ENCODE results near the gene AMFR.
A peak's percentile ranks its signal among the peaks of the same experiment; 100 is the strongest.

AMFR gene

GRCh38 chr16:56425439-56425832 is at the start of gene AMFR:
AMFR (minus strand) TSS chr16:56425545; CDS start chr16:56425327, 218 bp downstream.
- peak; percentile 19 for DNase-seq

GRCh38 chr16:56470666-56471065 is 45.3 kb upstream of the AMFR start:
- DNase-seq = no peak

- DNase-seq = no peak
Observed at GRCh38 chr16:56470232-56470631, 44.9 kb upstream of the AMFR start.

DNA sequence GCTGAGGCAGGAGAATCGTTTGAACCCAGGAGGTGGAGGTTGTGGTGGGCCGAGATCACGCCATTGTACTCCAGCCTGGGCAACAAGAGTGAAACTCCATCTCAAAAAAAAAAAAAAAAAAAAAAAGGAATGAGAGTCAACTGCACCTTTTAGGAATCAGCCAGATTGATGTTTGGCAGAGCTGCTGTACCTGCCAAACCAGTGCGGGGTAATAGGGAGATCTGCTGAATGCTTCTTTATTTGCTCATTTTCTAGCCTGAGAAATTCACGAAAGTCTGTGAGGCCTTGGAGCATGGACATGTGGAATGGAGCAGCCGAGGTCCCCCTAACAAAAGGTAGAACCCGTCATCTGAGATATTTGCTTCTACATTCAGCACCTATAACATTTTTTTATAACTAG is 44.4 kb upstream of the AMFR start:
- DNase-seq = no peak

DNA sequence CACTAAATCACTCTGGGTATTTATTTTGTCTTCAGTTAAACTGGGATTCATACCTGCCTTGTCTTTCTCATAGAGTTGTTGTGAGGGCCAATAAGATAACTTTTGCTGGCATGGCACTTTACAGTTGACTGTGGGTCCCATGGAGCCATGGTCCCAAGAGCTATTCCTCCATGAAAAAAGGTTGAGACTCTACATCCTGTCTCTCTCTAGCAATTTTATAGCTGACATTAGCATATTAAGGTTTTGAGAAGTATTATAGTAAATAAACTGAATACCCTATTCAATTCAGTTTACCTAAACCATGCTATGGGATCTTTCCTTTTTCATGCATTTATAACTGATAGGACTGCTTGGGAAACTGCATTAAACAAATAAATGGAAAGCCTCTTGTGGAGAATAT is 43.5 kb upstream of the AMFR start:
- DNase-seq = no peak

DNA sequence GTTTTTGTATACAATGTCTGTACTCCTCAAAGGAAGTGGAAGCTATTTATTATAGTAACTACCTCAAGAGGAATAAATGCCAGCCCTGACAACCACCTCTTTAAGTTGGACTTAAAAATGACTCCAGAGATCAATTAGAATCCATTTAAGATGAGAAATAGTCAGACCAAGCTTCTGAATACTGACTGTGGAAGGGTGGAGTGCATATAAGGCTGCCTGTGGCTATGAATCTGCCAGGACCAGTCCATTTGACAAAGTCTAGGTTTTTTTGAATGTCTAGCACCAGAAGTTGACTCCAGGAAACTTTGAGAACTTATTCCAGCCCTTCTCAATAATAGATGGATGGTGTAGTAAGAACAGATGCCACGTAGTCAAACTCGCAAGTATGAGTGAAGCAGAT is 41.0 kb upstream of the AMFR start:
- DNase-seq = no peak

DNA sequence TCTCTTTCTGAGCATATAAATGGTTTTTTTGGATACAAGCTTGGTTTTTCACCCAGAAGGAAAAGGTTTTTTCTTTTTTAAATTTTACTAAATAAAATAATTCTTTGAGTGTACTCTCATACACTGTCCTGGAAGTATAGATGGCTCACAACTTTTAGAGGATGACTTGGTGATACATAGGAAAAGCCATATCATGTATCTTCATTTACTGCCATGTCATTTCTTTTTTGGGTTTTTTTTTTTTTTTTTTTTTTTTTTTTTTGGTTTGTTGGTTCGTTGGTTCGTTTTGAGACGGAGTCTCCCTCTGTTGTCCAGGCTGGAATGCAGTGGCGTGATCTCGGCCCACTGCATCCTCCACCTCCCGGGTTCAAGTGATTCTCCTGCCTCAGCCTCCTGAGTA is 37.8 kb upstream of the AMFR start:
- no peak for DNase-seq

DNA sequence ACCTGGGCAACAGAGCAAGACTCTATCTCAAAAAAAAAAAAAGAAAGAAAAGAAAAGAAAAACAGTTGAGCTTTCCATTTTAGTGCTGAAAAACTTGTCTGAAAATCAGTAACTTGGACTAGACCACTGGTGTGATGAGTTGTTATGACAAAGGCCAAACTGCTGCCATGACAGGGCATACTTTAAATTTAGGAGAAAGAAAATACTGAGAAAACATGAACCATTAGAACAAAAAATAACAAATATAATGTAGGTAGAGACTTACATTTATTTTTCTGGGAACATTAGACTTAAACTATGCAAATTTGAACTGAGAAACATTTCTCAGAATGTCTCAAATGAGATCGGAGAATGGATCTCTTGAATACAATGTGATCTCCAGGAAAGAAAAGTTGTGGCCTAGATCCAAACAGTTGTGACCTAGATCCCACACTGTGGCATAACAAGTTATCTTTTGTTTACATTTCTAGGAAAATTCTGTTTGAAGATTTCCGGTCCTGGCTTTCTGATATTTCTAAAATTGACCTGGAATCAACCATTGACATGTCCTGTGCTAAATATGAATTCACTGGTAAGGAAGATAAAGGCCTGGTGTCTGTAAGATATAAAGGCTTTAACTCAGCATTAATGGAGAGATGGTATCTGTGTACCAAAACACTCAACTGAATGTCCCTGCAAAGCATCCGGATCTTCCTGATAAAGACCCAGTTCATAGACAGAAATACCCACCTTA is 36.9 kb upstream of the AMFR start:
- no peak for DNase-seq

GRCh38 chr16:56460101-56460500 is 34.8 kb upstream of the AMFR start:
- DNase-seq = no peak

GRCh38 chr16:56457927-56458470 is 32.7 kb upstream of the AMFR start:
- DNase-seq = no peak

DNA sequence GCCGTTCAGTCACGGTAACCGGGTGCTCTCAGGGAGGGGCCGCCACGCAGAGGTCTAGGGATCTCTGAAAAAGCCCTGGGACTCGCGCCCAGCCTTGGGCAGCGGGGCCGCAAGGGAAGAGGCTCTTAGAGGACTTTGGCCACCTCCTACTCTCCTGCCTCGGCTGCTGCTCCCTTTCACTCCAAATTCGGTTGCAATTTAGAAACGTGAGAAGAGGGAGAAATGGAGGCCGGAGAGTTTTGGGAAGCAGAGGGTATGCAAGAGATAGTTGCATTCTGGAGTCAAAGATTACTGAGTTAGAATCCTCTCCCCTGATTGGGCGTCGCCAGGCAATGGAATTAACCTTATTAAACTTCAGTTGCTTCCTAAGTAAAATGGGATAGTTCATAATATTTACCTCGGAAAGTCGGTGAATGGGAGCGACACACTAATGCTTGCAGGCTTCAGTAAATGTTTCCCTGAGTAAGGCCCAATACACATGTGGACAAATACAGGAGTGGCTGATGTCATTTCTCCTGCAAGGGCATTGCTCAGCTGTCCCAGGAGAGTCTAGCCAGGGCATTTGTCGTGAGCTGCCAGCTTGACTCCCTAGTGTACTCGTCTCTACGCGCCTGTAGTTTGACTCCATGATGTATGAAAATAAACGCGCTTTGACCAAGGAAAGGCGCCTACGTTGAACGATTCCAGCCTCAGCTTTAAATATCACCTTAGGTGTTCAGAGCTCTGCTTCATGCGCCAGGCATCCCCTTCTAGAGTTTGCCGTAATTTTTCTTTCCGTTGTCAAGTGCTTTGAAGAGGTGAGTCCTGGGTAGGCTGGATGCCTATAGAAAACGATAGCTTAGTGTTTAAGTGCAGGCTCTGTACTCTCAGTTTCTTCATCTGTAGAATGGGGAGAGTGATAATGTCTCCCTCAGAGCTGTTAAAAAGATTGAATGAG is 26.7 kb upstream of the AMFR start:
- DNase-seq = no peak

DNA sequence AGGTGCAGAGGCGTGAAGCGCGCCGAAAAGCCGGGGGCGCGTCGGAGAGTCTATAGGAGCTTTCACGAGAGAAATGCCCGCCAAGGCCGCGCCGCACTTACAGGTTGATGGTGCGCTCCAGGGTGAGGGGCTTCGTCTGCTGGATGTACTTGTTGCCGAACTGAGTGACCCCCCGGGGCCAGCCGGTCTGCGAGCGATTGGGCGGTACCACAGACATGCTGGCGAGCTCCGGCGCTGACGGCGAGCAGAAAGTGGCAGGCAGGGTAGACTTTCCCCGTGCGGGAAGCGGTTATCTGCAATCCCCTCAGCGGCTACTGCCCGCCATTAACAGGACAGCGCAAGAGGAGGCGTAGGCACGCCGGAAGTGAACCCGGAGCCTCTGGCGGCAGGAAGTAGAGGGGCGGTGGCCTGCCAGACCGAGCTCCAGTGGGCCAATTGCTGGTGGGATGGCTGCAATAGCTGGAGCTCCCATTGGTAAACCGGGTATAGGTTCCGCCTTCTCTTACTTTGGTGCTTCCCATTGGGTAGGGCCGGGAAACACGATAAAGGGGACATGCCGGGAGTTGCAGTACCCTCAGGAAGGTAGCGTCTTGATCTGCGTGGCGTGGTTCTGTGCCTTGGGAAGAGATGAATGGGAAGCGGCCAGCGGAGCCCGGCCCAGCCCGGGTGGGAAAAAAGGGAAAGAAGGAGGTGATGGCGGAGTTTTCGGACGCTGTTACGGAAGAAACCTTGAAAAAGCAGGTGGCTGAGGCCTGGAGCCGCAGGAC is 25.8 kb upstream of the AMFR start, which contains the start of the genes NUDT21 and OGFOD1:
Gene NUDT21 (minus strand): TSS at position 347 of the 767 bp plus-strand sequence. CDS start 130 bp downstream, at position 217.
Gene OGFOD1 (plus strand): TSS at position 569 of the 767 bp plus-strand sequence. CDS start 59 bp downstream, at position 628.
- peak; percentile 98 for DNase-seq

DNA sequence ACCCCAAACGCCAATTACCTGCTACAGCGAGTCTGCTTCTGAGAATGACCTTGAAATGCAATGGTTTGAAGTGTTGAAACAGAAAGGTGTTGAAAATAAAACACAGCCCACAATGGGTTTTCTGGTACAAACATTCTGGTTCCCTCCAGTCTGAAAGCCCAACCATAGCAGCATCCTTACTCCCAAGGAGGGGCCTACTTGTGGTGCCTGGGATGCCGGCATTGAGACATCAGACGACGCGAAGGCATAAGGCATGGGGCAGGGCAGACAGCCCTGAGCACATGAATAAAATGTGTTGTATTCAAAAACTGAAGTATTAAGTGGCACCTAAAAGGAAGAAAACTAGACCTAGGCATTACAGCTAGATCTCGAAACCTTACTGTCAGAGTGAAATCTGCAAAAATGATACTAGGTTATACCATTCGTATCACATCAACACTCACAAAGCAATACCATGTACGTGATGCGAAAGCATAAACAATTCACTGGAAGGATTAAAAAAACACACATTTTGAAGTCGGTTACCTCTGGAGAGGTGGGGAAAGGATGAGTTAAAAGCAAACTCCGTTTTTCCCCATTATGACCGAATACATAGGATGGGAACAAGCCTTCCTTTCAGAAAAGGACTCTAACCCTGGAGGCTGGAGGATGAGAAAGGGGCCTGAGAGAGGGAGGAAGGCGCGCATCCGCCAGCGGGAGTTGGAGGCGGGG is 25.1 kb upstream of the AMFR start:
- DNase-seq = no peak

DNA sequence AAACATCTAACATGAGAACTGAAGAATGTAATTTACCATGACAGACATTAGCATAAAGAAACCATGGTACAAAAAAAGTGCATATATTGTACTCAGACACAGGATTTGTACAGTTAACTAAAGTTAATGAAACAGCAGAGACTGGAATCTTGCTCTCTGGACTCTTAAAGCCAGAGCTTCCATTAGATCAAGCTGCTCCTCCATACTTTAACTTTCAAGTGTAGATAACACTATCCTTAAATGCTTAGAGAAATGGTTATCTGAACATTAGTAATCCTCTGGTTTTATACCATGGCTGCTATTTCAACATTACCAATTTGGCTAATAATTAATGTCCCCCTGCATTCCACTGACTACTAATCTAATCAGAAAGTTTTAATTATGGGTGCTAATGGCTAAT is 22.7 kb upstream of the AMFR start:
- no peak for DNase-seq

DNA sequence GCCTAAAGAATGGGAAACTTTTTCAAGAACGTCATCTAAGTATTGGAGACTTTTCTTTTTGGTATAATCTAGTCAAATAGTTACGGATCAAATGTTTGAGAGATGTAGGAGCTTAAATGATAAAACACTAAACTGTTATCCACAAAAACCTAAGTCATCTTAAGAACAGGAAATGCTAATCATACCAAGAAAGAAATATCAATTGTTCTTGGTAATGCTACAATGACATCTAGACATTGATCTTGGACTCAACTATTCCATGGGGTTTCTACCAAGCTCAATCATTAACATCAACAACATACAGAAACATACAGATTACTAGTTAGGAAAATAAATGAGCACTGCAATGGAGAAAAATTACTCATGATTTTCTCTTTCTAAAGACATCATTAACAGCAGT is 21.9 kb upstream of the AMFR start:
- DNase-seq = no peak

GRCh38 chr16:56438038-56438437 is 12.7 kb upstream of the AMFR start:
- DNase-seq = no peak

DNA sequence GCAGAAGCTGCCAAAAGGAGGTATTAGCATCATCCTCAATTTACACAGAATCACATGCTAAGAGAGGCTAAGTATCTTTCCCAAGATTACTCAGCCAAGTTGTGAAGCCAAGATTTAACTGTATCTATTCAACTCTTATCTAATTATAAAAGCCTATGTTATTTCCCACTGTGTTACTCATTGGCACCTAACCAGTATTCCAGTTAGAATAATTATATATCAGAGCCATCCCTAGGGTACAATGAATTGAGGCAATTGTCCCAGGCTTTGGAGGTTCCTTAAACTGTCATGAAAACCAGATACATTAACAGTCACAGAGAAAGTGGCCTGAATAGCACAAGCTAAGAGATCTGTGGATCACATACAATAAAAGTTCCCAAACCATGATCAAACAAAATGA is 10.9 kb upstream of the AMFR start:
- DNase-seq = no peak

DNA sequence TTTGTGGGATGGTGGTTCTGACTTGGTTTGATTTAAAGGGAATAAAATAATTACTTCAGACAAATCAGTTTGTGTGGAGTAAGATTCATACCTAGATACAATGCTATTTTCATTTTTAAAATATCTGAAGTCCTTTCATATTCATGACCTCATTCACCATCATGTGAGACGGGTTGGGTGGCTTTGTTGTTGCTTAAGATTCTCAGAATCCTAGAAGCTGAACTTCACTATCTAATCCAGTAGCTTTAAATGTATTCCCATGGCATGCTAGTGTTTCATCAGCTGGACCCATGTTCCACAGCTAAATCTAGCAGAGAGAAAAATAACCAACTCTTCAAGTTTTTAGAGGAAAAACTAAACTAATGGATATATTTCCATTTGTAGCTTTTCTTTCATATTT is 2.7 kb upstream of the AMFR start:
- no peak for DNase-seq

DNA sequence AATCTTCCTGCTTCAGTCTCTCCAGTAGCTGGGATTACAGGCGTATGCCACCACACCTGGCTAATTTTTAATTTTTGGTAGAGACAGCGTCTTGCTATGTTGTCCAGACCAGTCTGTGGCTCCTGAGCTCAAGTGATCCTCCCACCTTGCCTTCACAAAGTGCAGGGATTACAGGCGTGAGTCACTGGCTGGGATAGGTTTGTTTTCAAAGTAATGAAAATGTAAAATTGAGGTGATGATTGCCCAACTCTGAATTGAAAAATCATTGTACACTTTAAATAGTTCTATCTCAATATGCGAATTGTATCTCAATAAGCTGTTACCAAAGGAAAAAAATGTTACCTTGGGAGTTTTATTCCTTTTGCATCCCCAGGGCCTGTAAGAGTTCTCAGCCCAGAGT is 1.2 kb upstream of the AMFR start:
- no peak for DNase-seq

DNA sequence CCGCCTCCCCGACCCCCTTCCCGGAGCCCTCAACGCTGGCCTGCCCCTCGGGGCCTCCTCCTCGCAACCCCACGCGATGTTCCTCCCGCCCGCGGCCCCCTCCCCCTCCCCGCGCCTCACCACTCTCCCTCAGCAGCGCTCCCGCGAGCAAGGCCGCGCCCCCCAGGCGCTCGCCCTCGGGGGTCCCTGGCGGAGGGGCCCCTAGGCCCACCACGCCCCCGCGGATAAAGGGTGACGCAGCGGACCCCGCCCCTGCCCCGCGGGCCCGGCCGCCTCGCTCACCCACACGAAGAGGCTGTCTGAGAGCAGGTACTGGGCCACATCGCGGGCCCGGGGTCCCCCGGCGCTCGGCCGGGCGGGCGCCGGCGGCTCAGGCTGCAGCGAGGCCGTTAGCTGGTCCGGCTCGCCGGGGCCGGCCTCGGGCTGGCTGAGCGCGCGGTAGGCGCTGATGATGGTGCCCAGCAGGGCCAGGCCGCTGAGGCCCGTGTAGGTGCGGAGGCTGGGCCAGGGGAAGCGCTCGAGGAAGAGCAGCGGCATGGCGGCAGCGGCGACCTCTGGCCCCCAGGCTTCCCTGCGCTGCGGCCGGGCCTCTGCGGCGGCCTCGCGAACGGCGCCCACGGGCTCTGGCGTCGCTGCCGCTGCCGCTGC is 430 bp downstream of the AMFR start:
- DNase-seq = no peak

DNA sequence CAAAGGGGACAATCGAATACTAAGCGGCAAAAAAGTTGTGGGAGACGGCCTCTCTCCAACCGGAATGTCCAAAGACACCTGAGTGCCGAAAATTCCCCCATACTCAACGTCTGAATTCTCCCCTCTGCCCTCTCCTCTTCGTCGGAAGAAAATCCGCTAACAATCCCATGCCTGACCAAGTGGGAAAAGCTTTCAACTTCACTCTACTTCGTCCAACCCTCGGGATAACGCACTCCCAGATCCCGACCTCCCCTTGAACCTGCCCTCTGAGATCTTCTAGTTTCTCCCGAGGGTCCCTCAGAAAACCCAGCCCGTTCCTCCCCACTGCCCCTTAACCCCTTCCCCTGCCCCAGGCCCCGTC is 961 bp downstream of the AMFR start:
- no peak for DNase-seq

All from DMS 273 treated with DMSO at 0.1 percent for 48 hours (cell line).